ENCODE data around the gene ADAMTS13. TPM values are rescaled to one million over a fixed set of nuclear protein-coding genes. Genes with fewer than 3 reads are reported as not detected.

Gene ADAMTS13
- total RNA-seq, 1 donor from 2014 or later, result 9.1 TPM

DNA sequence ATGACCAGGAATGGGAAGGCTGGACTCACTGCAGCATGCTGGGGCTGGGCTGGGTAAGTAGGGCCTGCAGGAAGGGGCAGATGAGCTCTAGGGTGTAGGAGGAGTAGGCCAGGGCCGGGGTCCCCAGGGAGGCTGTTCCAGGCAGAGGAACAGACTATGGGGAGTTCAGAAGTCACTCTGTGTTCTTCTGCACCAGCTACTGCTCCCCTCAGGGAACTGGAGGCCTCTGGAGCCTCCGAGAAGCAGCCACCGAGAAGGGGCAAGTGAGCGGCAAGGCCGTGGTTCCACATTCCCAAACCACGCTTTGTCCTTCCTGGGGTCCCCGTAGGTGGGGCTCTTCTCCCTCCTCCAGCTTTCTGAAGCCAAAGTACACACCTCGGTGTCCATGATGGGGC is 65.2 kb downstream of the ADAMTS13 start:
- peaks cover 3% of the 10 kb centered on the region for H3K4me1 Mint-ChIP-seq (ENCODE audit: unreplicated experiment)
- peaks cover 4% of the 10 kb centered on the region for H3K36me3 Mint-ChIP-seq (ENCODE audit: low read depth, unreplicated experiment)
- H3K9me3 Mint-ChIP-seq (ENCODE audit: unreplicated experiment), result no peaks in the 10 kb centered on the region
- no peak for DNase-seq (ENCODE audit: low spot score)
- no peak overlapping the region for H3K4me3 Mint-ChIP-seq (ENCODE audit: unreplicated experiment)
- H3K27ac Mint-ChIP-seq (ENCODE audit: unreplicated experiment), result no peak overlapping the region
- H3K27me3 Mint-ChIP-seq (ENCODE audit: unreplicated experiment), result peaks cover under 1% of the 10 kb centered on the region
- TF ChIP-seq, protein P1, sequence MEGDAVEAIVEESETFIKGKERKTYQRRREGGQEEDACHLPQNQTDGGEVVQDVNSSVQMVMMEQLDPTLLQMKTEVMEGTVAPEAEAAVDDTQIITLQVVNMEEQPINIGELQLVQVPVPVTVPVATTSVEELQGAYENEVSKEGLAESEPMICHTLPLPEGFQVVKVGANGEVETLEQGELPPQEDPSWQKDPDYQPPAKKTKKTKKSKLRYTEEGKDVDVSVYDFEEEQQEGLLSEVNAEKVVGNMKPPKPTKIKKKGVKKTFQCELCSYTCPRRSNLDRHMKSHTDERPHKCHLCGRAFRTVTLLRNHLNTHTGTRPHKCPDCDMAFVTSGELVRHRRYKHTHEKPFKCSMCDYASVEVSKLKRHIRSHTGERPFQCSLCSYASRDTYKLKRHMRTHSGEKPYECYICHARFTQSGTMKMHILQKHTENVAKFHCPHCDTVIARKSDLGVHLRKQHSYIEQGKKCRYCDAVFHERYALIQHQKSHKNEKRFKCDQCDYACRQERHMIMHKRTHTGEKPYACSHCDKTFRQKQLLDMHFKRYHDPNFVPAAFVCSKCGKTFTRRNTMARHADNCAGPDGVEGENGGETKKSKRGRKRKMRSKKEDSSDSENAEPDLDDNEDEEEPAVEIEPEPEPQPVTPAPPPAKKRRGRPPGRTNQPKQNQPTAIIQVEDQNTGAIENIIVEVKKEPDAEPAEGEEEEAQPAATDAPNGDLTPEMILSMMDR (IDR thresholded peaks at IDR 0.05; ENCODE audit: unreplicated experiment), result no peak

DNA sequence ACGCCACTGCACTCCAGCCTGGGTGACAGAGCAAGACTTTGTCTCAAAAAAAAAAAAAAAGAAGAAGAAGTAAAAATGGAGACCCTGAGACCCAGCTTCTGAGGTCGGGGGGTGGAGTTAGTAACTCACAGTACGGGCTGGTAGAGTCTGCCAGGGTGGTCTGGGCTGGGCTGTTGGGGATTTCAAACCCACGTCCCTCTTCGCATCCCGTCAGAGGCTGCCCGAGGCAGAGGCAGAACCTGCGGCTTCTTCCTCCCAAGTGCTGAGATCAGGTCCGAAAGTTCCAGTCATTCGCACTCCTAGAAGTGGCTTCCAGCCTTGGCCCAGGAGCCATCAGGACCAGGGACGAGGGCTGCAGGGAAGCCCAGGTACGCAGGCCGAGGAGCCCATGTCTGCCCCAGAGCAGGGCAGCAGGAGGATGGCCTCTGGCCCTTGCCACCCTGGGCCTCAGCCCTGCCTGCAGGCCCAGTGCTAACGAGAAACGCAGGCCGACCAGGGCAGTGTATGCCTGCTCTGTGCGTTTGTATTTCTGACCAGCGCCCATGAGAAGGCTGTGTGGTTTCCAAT is 66.6 kb downstream of the ADAMTS13 start:
- TF ChIP-seq, protein P1 (IDR thresholded peaks at IDR 0.05; ENCODE audit: unreplicated experiment), result no peak
- H3K4me1 Mint-ChIP-seq (ENCODE audit: unreplicated experiment), result peaks cover 3% of the 10 kb centered on the region
- H3K36me3 Mint-ChIP-seq (ENCODE audit: low read depth, unreplicated experiment), result peaks cover 4% of the 10 kb centered on the region
- no peak overlapping the region for H3K27ac Mint-ChIP-seq (ENCODE audit: unreplicated experiment)
- peaks cover 3% of the 10 kb centered on the region for H3K27me3 Mint-ChIP-seq (ENCODE audit: unreplicated experiment)
- H3K9me3 Mint-ChIP-seq (ENCODE audit: unreplicated experiment), result no peaks in the 10 kb centered on the region
- no peak overlapping the region for H3K4me3 Mint-ChIP-seq (ENCODE audit: unreplicated experiment)
- DNase-seq (ENCODE audit: low spot score), result no peak

DNA sequence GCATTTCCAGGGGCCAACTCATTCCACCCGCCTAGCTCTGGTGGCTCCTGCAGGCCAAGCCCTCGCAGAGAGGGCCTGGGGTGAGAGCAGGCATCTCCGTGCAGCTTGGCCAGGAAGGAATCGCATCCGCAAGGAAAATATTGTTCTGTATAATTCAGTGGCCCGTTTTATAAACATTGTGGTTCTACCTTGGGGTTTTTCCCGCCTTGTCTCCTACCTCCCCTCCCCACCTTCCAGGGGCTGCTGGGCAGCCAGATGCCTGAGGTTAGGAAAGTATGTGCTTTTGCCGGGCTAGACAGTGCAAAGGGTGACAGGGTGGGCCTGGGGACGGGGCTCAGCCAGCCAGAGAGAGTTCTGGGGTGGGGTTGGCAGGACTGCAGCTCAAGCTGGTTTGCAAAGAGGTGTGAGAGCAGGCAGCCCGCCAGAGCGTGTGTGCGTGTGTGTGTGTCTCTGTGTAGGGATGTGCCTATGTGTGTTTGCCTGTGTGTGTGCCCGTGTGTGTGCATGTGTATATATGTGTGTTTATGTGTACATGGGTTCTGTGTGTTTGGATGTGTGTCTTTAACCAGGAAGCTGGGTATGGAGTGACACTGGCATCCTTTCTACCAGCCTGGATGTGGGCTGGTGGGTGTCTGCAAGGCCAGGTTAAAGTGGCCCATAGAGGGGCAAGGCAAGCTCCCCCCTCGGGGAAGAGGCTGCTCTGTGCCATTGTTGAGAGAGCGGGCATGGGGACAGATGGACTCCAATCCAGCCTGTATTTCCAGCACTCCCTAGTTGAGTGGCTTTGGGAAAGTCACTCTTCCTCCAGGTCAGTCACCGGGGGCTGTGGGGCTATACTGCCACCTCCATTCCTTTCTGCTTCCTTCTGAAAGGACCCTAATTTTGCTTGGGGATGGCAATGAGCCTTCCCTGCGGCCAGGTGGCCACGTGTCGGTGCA is 67.4 kb downstream of the ADAMTS13 start:
- peak overlapping the region; percentile 47 for H3K4me3 Mint-ChIP-seq (ENCODE audit: unreplicated experiment)

DNA sequence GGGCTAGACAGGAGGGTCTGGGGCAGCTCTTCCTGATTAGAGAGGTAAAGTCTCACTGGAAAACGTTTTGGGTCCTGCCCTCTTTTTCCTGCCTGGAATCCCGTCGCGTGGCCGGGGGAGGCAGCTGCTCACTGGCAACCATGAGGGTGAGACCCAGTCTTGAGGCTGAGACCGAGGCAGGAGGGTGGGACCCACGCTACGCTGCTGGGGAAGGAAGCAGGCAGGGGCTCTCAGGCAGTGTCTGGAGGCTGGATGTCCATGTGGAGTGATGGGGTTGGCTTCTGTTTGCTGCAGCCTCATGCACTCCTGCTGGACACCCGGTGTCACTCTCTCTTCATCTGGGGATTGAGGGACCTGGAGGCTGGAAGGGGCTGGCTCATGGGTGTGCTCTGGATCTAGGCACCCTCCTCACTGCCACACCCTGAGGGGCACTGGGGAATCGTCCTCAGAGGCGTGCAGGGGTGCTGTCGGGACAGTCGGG is 68.1 kb downstream of the ADAMTS13 start:
- Mint-ChIP-seq H3K4me3 (ENCODE audit: unreplicated experiment) (no peak overlapping the region), H3K27ac (ENCODE audit: unreplicated experiment) (no peak overlapping the region), H3K36me3 (ENCODE audit: low read depth, unreplicated experiment) (peaks cover 4% of the 10 kb centered on the region), H3K4me1 (ENCODE audit: unreplicated experiment) (peaks cover 3% of the 10 kb centered on the region), H3K9me3 (ENCODE audit: unreplicated experiment) (no peaks in the 10 kb centered on the region), H3K27me3 (ENCODE audit: unreplicated experiment) (peaks cover 3% of the 10 kb centered on the region)
- DNase-seq (ENCODE audit: low spot score), result no peak
- TF ChIP-seq, protein P1 (IDR thresholded peaks at IDR 0.05; ENCODE audit: unreplicated experiment), result no peak

More for the DNA sequence above, 67.4 kb downstream of the ADAMTS13 start:
- H3K36me3 Mint-ChIP-seq (ENCODE audit: low read depth, unreplicated experiment), result peaks cover 4% of the 10 kb centered on the region
- TF ChIP-seq, protein P1 (IDR thresholded peaks at IDR 0.05; ENCODE audit: unreplicated experiment), result no peak
- peaks cover 3% of the 10 kb centered on the region for H3K4me1 Mint-ChIP-seq (ENCODE audit: unreplicated experiment)
- H3K9me3 Mint-ChIP-seq (ENCODE audit: unreplicated experiment), result no peaks in the 10 kb centered on the region
- no peak for DNase-seq (ENCODE audit: low spot score)
- peaks cover 3% of the 10 kb centered on the region for H3K27me3 Mint-ChIP-seq (ENCODE audit: unreplicated experiment)
- H3K27ac Mint-ChIP-seq (ENCODE audit: unreplicated experiment), result no peak overlapping the region

All from endothelial cell (in vitro differentiated cells).